B cell (primary cell): ENCODE data around the gene NAXE.

Source experiments
- CTCF ChIP-seq: fragments of 200-600 bp; IDR thresholded peaks from one replicate; pipeline ENCODE4 v1.8.0; 2022; ENCODE audit warnings: antibody characterized with exemption, mild to moderate bottlenecking
- EZH2 ChIP-seq: IDR thresholded peaks from 2 replicates; pipeline ENCODE4 v1.6.1; 2012; ENCODE audit warnings: borderline replicate concordance, low read depth, mild to moderate bottlenecking, moderate library complexity, low read length; ENCODE audit not compliant: insufficient read depth, poor library complexity, severe bottlenecking

- TF ChIP-seq CTCF, result no peak
- TF ChIP-seq EZH2, result no peak
These were observed 19.5 kb upstream of the NAXE start, which contains the start of gene IQGAP3 for GRCh38 chr1:156571919-156572662.
